Muscle of leg (tissue), 11 donors: ENCODE measurements around the gene KRT79. TPM values are rescaled to one million over a fixed set of nuclear protein-coding genes. Genes with fewer than 3 reads are reported as not detected.

ENCODE experiments used
- DNase-seq: peaks from one replicate; pipeline ENCODE4 v3.0.0; 2013
- H3K27ac ChIP-seq: one replicate; pipeline ENCODE4 v1.5.1; 2013; ENCODE audit warnings: mild to moderate bottlenecking, low read length, control low read depth
- H3K27me3 ChIP-seq: one replicate; pipeline ENCODE4 v1.6.1; 2013; ENCODE audit warnings: low read length; ENCODE audit not compliant: control insufficient read depth, insufficient read depth
- H3K36me3 ChIP-seq: one replicate; pipeline ENCODE4 v1.6.1; 2013; ENCODE audit warnings: low read length; ENCODE audit not compliant: control insufficient read depth, insufficient read depth
- H3K4me1 ChIP-seq: one replicate; pipeline ENCODE4 v1.6.1; 2013; ENCODE audit warnings: low read length; ENCODE audit not compliant: control insufficient read depth, insufficient read depth
- H3K4me3 ChIP-seq: one replicate; pipeline ENCODE4 v1.5.1; 2013; ENCODE audit warnings: low read length, control low read depth
- H3K9me3 ChIP-seq: replicated peaks from 2 replicates; pipeline ENCODE4 v1.6.1; 2013; ENCODE audit warnings: low read depth, low read length; ENCODE audit not compliant: control insufficient read depth
- WGBS: methylation state at CpG from one replicate; pipeline ENCODE4 v1.1.5; 2013; ENCODE audit warnings: missing lambda C conversion rate; ENCODE audit not compliant: insufficient coverage; 5-methylcytosine and 5-hydroxymethylcytosine counted together
- polyA plus RNA-seq, 8 donors: library from polyadenylated mRNA; unstranded; fragments of 120-200 nt; gene quantifications; one replicate each; pipeline versions ENCODE4 v1.2.1 to v1.2.3, GENCODE V29; 2013; ENCODE audit warnings: inconsistent platforms in 1 of 8, low replicate concordance in 1 of 8; ENCODE audit not compliant: insufficient read length in 8 of 8, insufficient read depth in 1 of 8
- total RNA-seq: library from RNA; stranded (reverse); fragments of 120-200 nt; gene quantifications from one replicate; pipeline ENCODE4 v1.2.4, GENCODE V29; 2013

Gene KRT79
- total and polyA plus RNA-seq, 9 donors, result not detected

- Histone ChIP-seq H3K4me3 (no peak overlapping the region), H3K27me3 (peaks cover 24% of the 10 kb centered on the region), H3K36me3 (no peaks in the 10 kb centered on the region), H3K9me3 (no peaks in the 10 kb centered on the region), H3K27ac (no peak overlapping the region), H3K4me1 (no peaks in the 10 kb centered on the region)
- DNase-seq, result no peak
- WGBS, result 72% methylated on average over 3 of the region's 4 CpGs
Measured at GRCh38 chr12:52834727-52835001, 553 bp upstream of the KRT79 start.

GRCh38 chr12:52832985-52833905, 866 bp downstream of the KRT79 start:
- no peak overlapping the region for H3K27ac ChIP-seq
- no peaks in the 10 kb centered on the region for H3K4me1 ChIP-seq
- H3K9me3 ChIP-seq, result no peaks in the 10 kb centered on the region
- no peaks in the 10 kb centered on the region for H3K36me3 ChIP-seq
- no peak for DNase-seq
- no peak overlapping the region for H3K4me3 ChIP-seq
- WGBS, result 78% methylated on average over 14 of the region's 20 CpGs
- H3K27me3 ChIP-seq, result peaks cover 24% of the 10 kb centered on the region

GRCh38 chr12:52832451-52832850, 1.7 kb downstream of the KRT79 start:
- Histone ChIP-seq H3K36me3 (no peaks in the 10 kb centered on the region), H3K4me1 (no peaks in the 10 kb centered on the region), H3K9me3 (no peaks in the 10 kb centered on the region), H3K27me3 (peaks cover 22% of the 10 kb centered on the region), H3K4me3 (no peak overlapping the region), H3K27ac (no peak overlapping the region)
- WGBS, result 89% methylated on average over 1 of the region's 3 CpGs
- no peak for DNase-seq

- Histone ChIP-seq H3K27ac (no peak overlapping the region), H3K36me3 (no peaks in the 10 kb centered on the region), H3K4me1 (no peaks in the 10 kb centered on the region), H3K27me3 (peaks cover 14% of the 10 kb centered on the region), H3K9me3 (no peaks in the 10 kb centered on the region), H3K4me3 (no peak overlapping the region)
- WGBS, result 72% methylated on average over 7 of the region's 7 CpGs
- no peak for DNase-seq
Measured at GRCh38 chr12:52831251-52831650, 2.9 kb downstream of the KRT79 start.

GRCh38 chr12:52829986-52830770, 3.9 kb downstream of the KRT79 start:
- WGBS, result 67% methylated on average over 6 of the region's 8 CpGs
- Histone ChIP-seq H3K27me3 (peaks cover 14% of the 10 kb centered on the region), H3K4me3 (no peak overlapping the region), H3K4me1 (no peaks in the 10 kb centered on the region), H3K27ac (no peak overlapping the region), H3K9me3 (no peaks in the 10 kb centered on the region), H3K36me3 (no peaks in the 10 kb centered on the region)
- DNase-seq, result no peak

GRCh38 chr12:52828591-52829021, 5.5 kb downstream of the KRT79 start:
- Histone ChIP-seq H3K4me1 (no peaks in the 10 kb centered on the region), H3K4me3 (no peak overlapping the region), H3K27ac (no peak overlapping the region), H3K9me3 (no peaks in the 10 kb centered on the region), H3K36me3 (no peaks in the 10 kb centered on the region), H3K27me3 (peaks cover 18% of the 10 kb centered on the region)
- no CpG with 5 or more reads among the region's 2 CpGs for WGBS
- no peak for DNase-seq

GRCh38 chr12:52828156-52828555, 6.0 kb downstream of the KRT79 start:
- no peaks in the 10 kb centered on the region for H3K9me3 ChIP-seq
- no peak for DNase-seq
- no peaks in the 10 kb centered on the region for H3K36me3 ChIP-seq
- H3K4me1 ChIP-seq, result no peaks in the 10 kb centered on the region
- no peak overlapping the region for H3K4me3 ChIP-seq
- H3K27ac ChIP-seq, result no peak overlapping the region
- peaks cover 18% of the 10 kb centered on the region for H3K27me3 ChIP-seq

GRCh38 chr12:52827499-52828090, 6.5 kb downstream of the KRT79 start:
- Histone ChIP-seq H3K9me3 (no peaks in the 10 kb centered on the region), H3K27me3 (peaks cover 16% of the 10 kb centered on the region), H3K27ac (no peak overlapping the region), H3K4me3 (no peak overlapping the region), H3K36me3 (no peaks in the 10 kb centered on the region), H3K4me1 (no peaks in the 10 kb centered on the region)
- DNase-seq, result no peak
- WGBS, result 85% methylated on average over 3 of the region's 6 CpGs

GRCh38 chr12:52826611-52827498, 7.3 kb downstream of the KRT79 start:
- H3K9me3 ChIP-seq, result no peaks in the 10 kb centered on the region
- no peak overlapping the region for H3K27ac ChIP-seq
- peaks cover 4% of the 10 kb centered on the region for H3K4me1 ChIP-seq
- 87% methylated on average over 8 of the region's 11 CpGs for WGBS
- H3K27me3 ChIP-seq, result peaks cover 16% of the 10 kb centered on the region
- H3K36me3 ChIP-seq, result no peaks in the 10 kb centered on the region
- DNase-seq, result no peak
- no peak overlapping the region for H3K4me3 ChIP-seq
